GM12801 (cell line): Measurements from ENCODE around the gene MASP2.

Source experiments
- TF ChIP-seq, protein P1 (sequence below): IDR thresholded peaks from one replicate; pipeline ENCODE4 v1.5.1; 2011; ENCODE audit warnings: control low read depth; ENCODE audit not compliant: insufficient read length; ENCODE audit errors: extremely low read depth

MASP2 gene

GRCh38 chr1:11068600-11069473 is 21.8 kb upstream of the MASP2 start:
- TF ChIP-seq, protein P1, sequence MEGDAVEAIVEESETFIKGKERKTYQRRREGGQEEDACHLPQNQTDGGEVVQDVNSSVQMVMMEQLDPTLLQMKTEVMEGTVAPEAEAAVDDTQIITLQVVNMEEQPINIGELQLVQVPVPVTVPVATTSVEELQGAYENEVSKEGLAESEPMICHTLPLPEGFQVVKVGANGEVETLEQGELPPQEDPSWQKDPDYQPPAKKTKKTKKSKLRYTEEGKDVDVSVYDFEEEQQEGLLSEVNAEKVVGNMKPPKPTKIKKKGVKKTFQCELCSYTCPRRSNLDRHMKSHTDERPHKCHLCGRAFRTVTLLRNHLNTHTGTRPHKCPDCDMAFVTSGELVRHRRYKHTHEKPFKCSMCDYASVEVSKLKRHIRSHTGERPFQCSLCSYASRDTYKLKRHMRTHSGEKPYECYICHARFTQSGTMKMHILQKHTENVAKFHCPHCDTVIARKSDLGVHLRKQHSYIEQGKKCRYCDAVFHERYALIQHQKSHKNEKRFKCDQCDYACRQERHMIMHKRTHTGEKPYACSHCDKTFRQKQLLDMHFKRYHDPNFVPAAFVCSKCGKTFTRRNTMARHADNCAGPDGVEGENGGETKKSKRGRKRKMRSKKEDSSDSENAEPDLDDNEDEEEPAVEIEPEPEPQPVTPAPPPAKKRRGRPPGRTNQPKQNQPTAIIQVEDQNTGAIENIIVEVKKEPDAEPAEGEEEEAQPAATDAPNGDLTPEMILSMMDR, result no peak

- TF ChIP-seq, protein P1, result no peak
These were observed 20.9 kb upstream of the MASP2 start for GRCh38 chr1:11067716-11068599.

- TF ChIP-seq, protein P1, result no peak
These were observed 18.8 kb upstream of the MASP2 start for GRCh38 chr1:11065796-11066195.

- TF ChIP-seq, protein P1, result no peak
These were observed 17.9 kb upstream of the MASP2 start for GRCh38 chr1:11064942-11065341.

GRCh38 chr1:11062965-11063401 is 15.9 kb upstream of the MASP2 start:
- TF ChIP-seq, protein P1, result no peak

DNA sequence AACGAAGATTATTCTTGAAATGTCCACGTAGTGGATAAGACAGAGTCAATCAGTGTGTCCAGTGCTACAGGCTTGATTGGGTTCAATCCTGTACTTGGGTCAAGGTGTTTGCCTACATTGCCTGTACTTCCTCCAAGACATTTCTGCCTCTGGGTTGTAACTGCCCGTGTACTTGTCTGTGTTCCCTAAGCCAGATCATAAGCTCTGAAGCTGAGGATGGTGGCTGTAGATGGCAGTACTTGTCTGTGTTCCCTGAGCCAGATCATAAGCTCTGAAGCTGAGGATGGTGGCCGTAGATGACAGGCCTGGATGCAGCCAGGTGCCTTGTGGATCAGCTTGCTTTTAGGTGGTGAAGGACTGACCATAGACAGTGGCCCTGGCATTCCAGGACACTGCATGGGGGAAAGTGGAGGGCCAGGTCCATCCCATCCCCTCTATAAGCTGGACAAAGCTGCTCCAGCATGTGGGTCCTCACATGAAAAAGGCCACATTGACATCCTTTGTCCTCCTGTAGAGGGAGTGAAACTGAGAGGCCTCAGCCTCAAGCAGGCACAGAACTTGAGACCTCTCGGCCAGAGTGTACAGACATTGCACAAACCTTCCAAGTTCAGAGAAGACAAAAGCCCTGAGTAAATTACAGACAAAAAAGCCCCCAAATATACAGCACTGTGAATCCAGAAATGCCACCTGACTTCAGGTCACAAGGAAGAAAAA is 14.8 kb upstream of the MASP2 start:
- TF ChIP-seq, protein P1, result no peak
